Measurements from ENCODE around the gene NUDCD3. TPM values are rescaled to one million over a fixed set of nuclear protein-coding genes. Genes with fewer than 3 reads are reported as not detected.

Gene NUDCD3
- total and polyA plus RNA-seq, 10 donors, result 21.7 to 97.9 (median 41.3) TPM

- 78 to 89% (median 82%) methylated on average over 8 to 15 of the region's 15 CpGs for WGBS, 5 donors
- no peak overlapping the region for H3K4me3 ChIP-seq
- DNase-seq, result no peak
- intact Hi-C loops (cut with DNase I; ENCODE audit: low total_unique reads), result no loop called here
- no peak for TF ChIP-seq POLR2A (IDR thresholded peaks at IDR 0.05)
- H3K9me3 ChIP-seq, result peaks cover 3 to 33% (median 30%) of the 10 kb centered on the region in 8 donors
- peaks cover 0 to 13% (median 0%) of the 10 kb centered on the region in 7 donors for H3K27me3 ChIP-seq (replicated peaks in 1 of 7)
- no peaks in the 10 kb centered on the region for H3K36me3 ChIP-seq
- no peak overlapping the region for H3K27ac ChIP-seq
- no peaks in the 10 kb centered on the region for H3K4me1 ChIP-seq
Measured at GRCh38 chr7:44521347-44522095, 31.1 kb upstream of the NUDCD3 start.

- TF ChIP-seq POLR2AphosphoS5 (IDR thresholded peaks at IDR 0.05) (no peak), CTCF (IDR thresholded peaks at IDR 0.05 in 8 of 11, conservative IDR thresholded peaks at IDR 0.05 in 3 of 11) (no peak), POLR2A (IDR thresholded peaks at IDR 0.05) (no peak)
- H3K4me3 ChIP-seq, result no peak overlapping the region
- peaks cover 3 to 24% (median 21%) of the 10 kb centered on the region in 8 donors for H3K9me3 ChIP-seq
- WGBS, 5 donors, result 69 to 99% (median 86%) methylated on average over 5 of the region's 5 CpGs
- peaks cover 0 to 13% (median 0%) of the 10 kb centered on the region in 7 donors for H3K27me3 ChIP-seq (replicated peaks in 1 of 7)
- no peak for DNase-seq
- intact Hi-C loops (cut with DNase I; ENCODE audit: low total_unique reads), result no loop called here
- H3K4me1 ChIP-seq, result no peaks in the 10 kb centered on the region
- no peak overlapping the region for H3K27ac ChIP-seq
- H3K36me3 ChIP-seq, result no peaks in the 10 kb centered on the region
Measured at GRCh38 chr7:44520574-44520973, 30.1 kb upstream of the NUDCD3 start.

GRCh38 chr7:44519546-44519945, 29.1 kb upstream of the NUDCD3 start:
- Histone ChIP-seq H3K4me1 (no peaks in the 10 kb centered on the region), H3K27me3 (replicated peaks in 1 of 7) (peaks cover 0 to 13% (median 0%) of the 10 kb centered on the region in 7 donors), H3K27ac (no peak overlapping the region), H3K36me3 (no peaks in the 10 kb centered on the region), H3K9me3 (peaks cover 0 to 14% (median 10%) of the 10 kb centered on the region in 8 donors), H3K4me3 (no peak overlapping the region)
- WGBS, 5 donors, result 70 to 83% (median 80%) methylated on average over 7 of the region's 7 CpGs
- intact Hi-C loops (cut with DNase I; ENCODE audit: low total_unique reads), result no loop called here
- TF ChIP-seq CTCF (IDR thresholded peaks at IDR 0.05 in 8 of 11, conservative IDR thresholded peaks at IDR 0.05 in 3 of 11) (no peak), POLR2AphosphoS5 (IDR thresholded peaks at IDR 0.05) (no peak), POLR2A (IDR thresholded peaks at IDR 0.05) (no peak)
- DNase-seq, result no peak

- Histone ChIP-seq H3K27ac (no peak overlapping the region), H3K9me3 (peaks cover 0 to 6% (median 2%) of the 10 kb centered on the region in 8 donors), H3K4me1 (no peaks in the 10 kb centered on the region), H3K4me3 (no peak overlapping the region), H3K36me3 (no peaks in the 10 kb centered on the region), H3K27me3 (replicated peaks in 1 of 7) (peaks cover 0 to 13% (median 0%) of the 10 kb centered on the region in 7 donors)
- TF ChIP-seq POLR2AphosphoS5 (IDR thresholded peaks at IDR 0.05), result no peak
- no peak for TF ChIP-seq POLR2A (IDR thresholded peaks at IDR 0.05)
- no peak for TF ChIP-seq CTCF (IDR thresholded peaks at IDR 0.05 in 8 of 11, conservative IDR thresholded peaks at IDR 0.05 in 3 of 11)
- intact Hi-C loops (cut with DNase I; ENCODE audit: low total_unique reads), result no loop called here
- 68 to 80% (median 71%) methylated on average over 3 of the region's 3 CpGs for WGBS, 5 donors
- no peak for DNase-seq
Measured at GRCh38 chr7:44518761-44519160, 28.3 kb upstream of the NUDCD3 start.
